NCI-H345 (cell line): ENCODE data around the gene RSRC1.
A peak's percentile ranks its signal among the peaks of the same experiment; 100 is the strongest.
"Not testable (repeated sequence)": the region's sequence is repeated elsewhere in the genome, so short reads cannot be mapped to it uniquely, and the experiment has no call there.

Source experiments
- DNase-seq: peaks from one replicate; lab custom pipeline; 2025; lab: John Stamatoyannopoulos, UW

RSRC1 gene

DNA sequence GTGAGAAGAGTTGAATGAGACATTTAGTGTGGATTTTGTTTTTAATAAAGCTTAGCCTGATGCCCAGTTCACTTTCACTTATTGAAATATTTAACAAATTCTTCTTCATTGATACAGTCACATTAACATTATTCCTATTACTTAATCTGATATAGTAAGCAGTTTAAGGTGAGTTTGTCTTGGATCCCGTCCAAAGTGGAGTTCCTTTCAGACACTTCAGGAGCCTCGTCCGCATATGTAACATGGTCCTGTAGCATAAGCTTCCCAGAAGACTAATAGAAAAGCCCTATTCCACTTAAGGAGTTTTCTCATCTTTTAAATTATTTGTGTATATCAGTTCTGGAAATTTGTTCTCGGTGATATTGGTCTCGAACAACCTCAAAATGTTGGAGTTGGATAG lies 421.4 kb downstream of the RSRC1 start:
- DNase-seq: peak; percentile 17

- DNase-seq: peak; percentile 17
These were observed 422.3 kb downstream of the RSRC1 start for GRCh38 chr3:158532099-158532734.

GRCh38 chr3:158535918-158536317 lies 426.0 kb downstream of the RSRC1 start:
- no peak for DNase-seq

DNA sequence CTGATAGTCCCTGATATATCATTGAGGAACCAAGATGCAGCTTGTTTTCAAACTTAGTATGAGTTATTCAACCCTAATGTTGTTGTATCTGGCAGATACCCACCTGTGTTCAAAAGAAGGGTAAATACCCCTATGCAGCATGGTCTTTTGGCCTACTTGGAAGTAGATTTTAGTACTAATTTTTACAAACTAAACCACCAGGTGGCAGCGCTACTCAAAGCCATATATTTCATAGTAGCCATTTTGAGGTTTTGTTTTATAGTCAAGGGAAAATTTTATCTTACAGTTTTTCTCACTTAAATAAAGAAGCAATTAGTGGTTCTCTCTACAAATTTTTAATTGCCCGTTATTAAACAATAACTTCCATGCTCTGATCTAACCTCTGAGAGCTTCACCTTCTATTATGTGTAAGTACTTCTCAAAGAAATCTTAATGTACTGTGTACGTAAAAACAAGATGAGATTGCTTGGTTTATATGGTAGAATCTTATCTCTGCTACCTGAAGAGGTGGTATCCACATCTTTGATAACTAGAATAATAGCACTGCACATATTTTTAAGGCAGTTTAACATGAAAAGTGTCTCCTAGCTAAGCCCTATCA lies 429.6 kb downstream of the RSRC1 start:
- DNase-seq: peak; percentile 27

DNA sequence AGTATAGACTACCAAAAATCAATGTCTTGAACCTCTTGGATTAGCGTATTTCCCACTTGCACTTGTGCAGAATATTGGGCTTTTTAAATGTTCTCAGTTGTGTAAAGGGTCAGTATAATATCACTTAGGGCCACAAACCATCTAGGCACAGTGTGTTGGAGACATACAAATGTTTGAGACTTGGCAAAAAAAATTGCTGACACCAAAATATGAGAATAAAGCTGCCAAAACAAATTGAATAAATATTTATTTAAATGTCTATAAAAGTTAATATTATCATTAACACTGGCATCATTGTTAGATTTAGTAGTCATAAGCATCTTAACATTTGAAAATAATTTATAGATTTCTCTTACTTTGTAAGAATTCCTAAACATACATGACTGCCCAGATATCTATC lies 430.2 kb downstream of the RSRC1 start:
- no peak for DNase-seq

DNA sequence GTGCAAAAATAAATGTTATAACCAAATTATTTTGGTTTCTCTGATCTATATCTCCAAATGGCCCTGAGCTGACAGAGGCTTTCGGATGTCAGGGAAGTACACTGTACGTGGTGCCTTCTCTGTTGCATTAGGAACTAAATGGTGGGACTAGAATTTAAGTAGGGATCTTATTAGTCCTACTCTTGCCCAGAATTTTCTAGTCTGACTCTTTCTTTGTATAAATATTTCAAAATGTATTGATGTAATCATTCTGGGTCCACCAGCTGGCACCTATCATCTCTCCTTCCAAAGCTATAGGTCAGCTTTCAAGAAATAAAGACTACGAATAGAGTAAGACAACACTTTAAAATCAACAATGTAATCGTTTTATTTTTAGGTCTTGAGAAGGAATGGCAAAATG lies 438.8 kb downstream of the RSRC1 start:
- DNase-seq: no peak

GRCh38 chr3:158549938-158550337 lies 440.0 kb downstream of the RSRC1 start:
- not testable (repeated sequence) for DNase-seq

- no peak for DNase-seq
These were observed 442.2 kb downstream of the RSRC1 start for GRCh38 chr3:158552124-158552523.

- no peak for DNase-seq
These were observed 449.6 kb downstream of the RSRC1 start for GRCh38 chr3:158559504-158559903.

GRCh38 chr3:158560979-158561378 lies 451.1 kb downstream of the RSRC1 start:
- no peak for DNase-seq

GRCh38 chr3:158562674-158563073 lies 452.8 kb downstream of the RSRC1 start:
- no peak for DNase-seq

GRCh38 chr3:158563076-158563475 lies 453.2 kb downstream of the RSRC1 start:
- DNase-seq: no peak

DNA sequence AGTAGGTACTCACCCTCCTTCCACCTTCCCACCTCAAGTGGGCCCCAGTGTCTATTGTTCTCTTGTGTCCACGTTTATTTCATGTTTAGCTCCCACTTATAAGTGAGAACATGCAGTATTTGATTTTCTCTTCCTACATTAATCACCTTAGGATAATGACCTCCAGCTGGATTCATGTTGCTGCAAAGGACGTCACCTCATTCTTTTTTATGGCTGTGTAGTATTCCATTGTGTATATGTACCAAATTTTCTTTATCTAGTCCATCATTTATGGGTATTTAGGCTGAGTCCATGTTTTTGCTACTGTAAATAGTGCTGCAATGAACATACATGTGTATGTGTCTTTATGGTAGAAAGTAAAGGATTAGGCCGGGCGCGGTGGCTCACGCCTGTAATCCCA lies 455.2 kb downstream of the RSRC1 start:
- no peak for DNase-seq

- no peak for DNase-seq
These were observed 458.9 kb downstream of the RSRC1 start for GRCh38 chr3:158568784-158569183.

- no peak for DNase-seq
These were observed 459.9 kb downstream of the RSRC1 start for GRCh38 chr3:158569794-158570193.

DNA sequence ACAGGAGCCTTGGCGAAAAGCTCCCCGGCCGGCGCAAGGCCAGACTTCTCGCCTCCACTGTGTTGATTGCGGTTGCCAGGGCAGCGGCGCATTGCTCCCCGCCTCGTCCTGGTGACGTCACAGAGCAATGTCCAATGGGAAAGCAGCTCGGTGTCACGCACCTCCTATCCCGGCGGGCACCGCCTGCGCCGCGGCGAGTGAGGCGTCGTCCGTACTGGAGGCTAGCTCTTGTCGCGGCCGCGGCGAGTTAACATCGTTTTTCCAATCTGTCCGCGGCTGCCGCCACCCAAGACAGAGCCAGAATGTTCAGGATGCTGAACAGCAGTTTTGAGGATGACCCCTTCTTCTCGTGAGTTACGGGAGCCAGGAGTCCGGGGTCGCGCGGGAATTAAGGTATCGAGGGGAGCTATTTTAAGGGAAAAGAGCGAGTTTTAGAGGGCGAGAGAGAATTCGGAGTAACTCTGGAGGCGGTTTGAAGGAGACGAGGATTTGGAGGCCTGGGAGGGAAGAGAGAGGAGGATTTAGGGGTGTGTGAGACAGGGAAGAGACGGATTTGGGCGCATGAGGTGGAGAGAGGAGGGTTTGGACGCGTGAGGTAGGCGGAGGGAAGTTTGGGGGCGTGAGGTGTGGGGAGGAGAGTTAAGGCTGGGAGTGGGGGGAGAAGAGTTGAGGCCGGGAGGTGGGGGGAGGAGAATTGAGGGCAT lies 461.3 kb downstream of the RSRC1 start, which contains the start of gene MLF1:
Gene MLF1, plus strand, starts transcription at position 196 of the 704 bp plus-strand sequence. Its CDS starts 107 bp downstream, at position 303.
- peak; percentile 92 for DNase-seq

DNA sequence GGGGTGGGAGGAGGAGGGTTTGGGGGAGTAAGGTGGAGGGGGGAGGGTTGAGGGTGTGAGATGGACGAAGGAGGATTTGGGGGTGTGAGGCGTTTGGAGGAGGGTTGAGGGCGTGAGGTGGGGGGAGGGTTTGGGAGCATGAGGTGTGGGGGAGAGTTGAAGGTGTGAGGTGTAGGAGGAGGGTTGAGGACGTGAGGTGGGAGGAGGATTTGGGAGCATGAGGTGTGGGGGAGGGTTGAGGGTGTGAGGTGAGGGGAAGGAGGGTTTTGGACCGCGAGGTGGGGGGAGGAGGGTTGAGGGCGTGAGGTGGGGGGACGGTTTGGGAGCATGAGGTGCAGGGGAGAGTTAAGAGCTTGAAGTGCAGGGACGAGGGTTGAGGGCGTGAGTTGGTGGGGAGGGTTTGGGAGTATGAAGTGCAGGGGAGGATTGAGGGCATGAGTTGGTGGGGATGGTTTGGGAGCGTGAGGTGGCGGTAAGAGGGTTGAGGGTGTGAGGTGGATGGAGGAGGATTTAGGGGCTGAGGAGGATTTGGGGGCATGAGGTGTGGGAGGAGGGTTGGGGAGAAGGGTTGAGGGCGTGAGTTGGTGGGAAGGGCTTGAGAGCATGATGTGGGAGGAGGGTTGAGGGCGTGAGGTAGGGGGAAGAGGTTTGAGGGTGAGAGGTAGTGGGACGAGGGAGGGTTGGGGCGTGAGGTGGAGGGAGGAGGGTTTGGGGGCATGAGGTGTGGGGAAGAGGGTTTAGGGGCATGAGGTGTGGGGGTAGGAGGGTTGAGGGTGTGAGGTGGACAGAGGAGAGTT lies 462.3 kb downstream of the RSRC1 start:
- no peak for DNase-seq

- DNase-seq: no peak
These were observed 462.8 kb downstream of the RSRC1 start for GRCh38 chr3:158572766-158573060.

DNA sequence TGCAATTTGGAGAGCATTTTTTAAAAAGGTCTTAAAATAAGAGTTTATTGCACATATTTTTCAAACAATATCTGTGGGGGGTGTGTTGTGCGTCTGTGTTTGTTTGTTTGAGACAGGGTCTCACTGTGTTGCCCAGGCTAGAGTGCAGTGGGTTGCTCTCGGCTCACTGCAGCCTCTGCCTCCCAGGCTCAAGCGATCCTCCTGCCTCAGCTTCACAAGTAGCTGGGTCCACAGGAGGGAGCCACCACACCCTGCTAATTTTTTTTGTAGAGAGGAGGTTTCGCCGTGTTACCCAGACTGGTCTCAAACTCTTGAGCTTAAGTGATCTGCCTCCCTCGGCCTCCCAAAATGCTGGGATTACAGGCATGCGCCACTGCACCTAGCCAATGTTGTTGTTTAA lies 463.8 kb downstream of the RSRC1 start:
- DNase-seq: no peak

- no peak for DNase-seq
These were observed 464.8 kb downstream of the RSRC1 start for GRCh38 chr3:158574646-158575045.

GRCh38 chr3:158590223-158590622 lies 480.3 kb downstream of the RSRC1 start:
- DNase-seq: no peak
